Measurements from ENCODE around the gene TDRD7.

GRCh38 chr9:97500765-97501176 lies 88.9 kb downstream of the TDRD7 start:
- TF ChIP-seq EZH2 (IDR thresholded peaks at IDR 0.05; ENCODE audit: borderline replicate concordance, low read length) (no peak), CTCF (conservative IDR thresholded peaks at IDR 0.05 in 1 of 2, IDR thresholded peaks at IDR 0.05 in 1 of 2; ENCODE audit: extremely low read depth in 1 of 2, insufficient read depth in 1 of 2, low read depth in 1 of 2, low read length in 2 of 2) (no peak)

Measured in mammary epithelial cell (primary cell).